Stimulated activated CD4-positive, alpha-beta T cell treated with anti-CD3 and anti-CD28 coated beads, TNF-alpha, amount 100 ng/mL, for 24 hours (primary cell): ENCODE results near the gene ZBTB8A.
A peak's percentile ranks its signal among the peaks of the same experiment; 100 is the strongest.
"Not testable (repeated sequence)": the region's sequence is repeated elsewhere in the genome, so short reads cannot be mapped to it uniquely, and the experiment has no call there.

Experiments
- DNase-seq, 3 experiments: peaks; one replicate each; pipeline ENCODE4 v3.0.0-alpha.2; 2020; ENCODE audit warnings: low read depth in 3 of 3

ZBTB8A gene

GRCh38 chr1:32536764-32537163 lies 2.5 kb upstream of the ZBTB8A start:
- no peak for DNase-seq

GRCh38 chr1:32539584-32540571 lies 651 bp downstream of the ZBTB8A start:
- no peak for DNase-seq

- DNase-seq: no peak
Observed at GRCh38 chr1:32540605-32541004, 1.4 kb downstream of the ZBTB8A start.

GRCh38 chr1:32541064-32541566 lies 1.9 kb downstream of the ZBTB8A start:
- DNase-seq: no peak

- DNase-seq: no peak
Observed at GRCh38 chr1:32546611-32547010, 7.4 kb downstream of the ZBTB8A start.

- DNase-seq: no peak
Observed at GRCh38 chr1:32549616-32550015, 10.4 kb downstream of the ZBTB8A start.

- DNase-seq: no peak
Observed at GRCh38 chr1:32554288-32554687, 15.1 kb downstream of the ZBTB8A start.

- DNase-seq: not testable (repeated sequence)
Observed at GRCh38 chr1:32557035-32557434, 17.8 kb downstream of the ZBTB8A start.

GRCh38 chr1:32557812-32558211 lies 18.6 kb downstream of the ZBTB8A start:
- no peak for DNase-seq

- no peak for DNase-seq
Observed at GRCh38 chr1:32568929-32569328, 29.7 kb downstream of the ZBTB8A start.

GRCh38 chr1:32580348-32581017 lies 41.3 kb downstream of the ZBTB8A start:
- no peak for DNase-seq

GRCh38 chr1:32592943-32593342 lies 53.7 kb downstream of the ZBTB8A start:
- DNase-seq: no peak

GRCh38 chr1:32600034-32600433 lies 60.8 kb downstream of the ZBTB8A start:
- no peak for DNase-seq

- no peak for DNase-seq
Observed at GRCh38 chr1:32605711-32606424, 66.6 kb downstream of the ZBTB8A start.

GRCh38 chr1:32606565-32607371 lies 67.5 kb downstream of the ZBTB8A start:
- no peak for DNase-seq

- no peak for DNase-seq
Observed at GRCh38 chr1:32609180-32609579, 70.0 kb downstream of the ZBTB8A start.

GRCh38 chr1:32611859-32612188 lies 72.6 kb downstream of the ZBTB8A start:
- no peak for DNase-seq

- DNase-seq: peak; percentile 11 to 56 (median 17)
Observed at GRCh38 chr1:32612189-32612881, 73.1 kb downstream of the ZBTB8A start.

- no peak for DNase-seq
Observed at GRCh38 chr1:32613472-32613871, 74.2 kb downstream of the ZBTB8A start.

GRCh38 chr1:32618673-32619221 lies 79.5 kb downstream of the ZBTB8A start:
- no peak for DNase-seq
